Measurements from ENCODE around the gene GNG4.
"Not testable (repeated sequence)": the region's sequence is repeated elsewhere in the genome, so short reads cannot be mapped to it uniquely, and the experiment has no call there.

The GNG4 gene

GRCh38 chr1:235624721-235625333 lies 24.8 kb downstream of the GNG4 start:
- no peak for DNase-seq (ENCODE audit: low read depth)

GRCh38 chr1:235622936-235623779 lies 26.4 kb downstream of the GNG4 start:
- no peak for DNase-seq (ENCODE audit: low read depth)

GRCh38 chr1:235619149-235619548 lies 30.4 kb downstream of the GNG4 start:
- DNase-seq (ENCODE audit: low read depth) = not testable (repeated sequence)

- no peak for DNase-seq (ENCODE audit: low read depth)
Measured at GRCh38 chr1:235617808-235618207, 31.8 kb downstream of the GNG4 start.

GRCh38 chr1:235617140-235617539 lies 32.4 kb downstream of the GNG4 start:
- DNase-seq (ENCODE audit: low read depth) = no peak

GRCh38 chr1:235614442-235614954 lies 35.1 kb downstream of the GNG4 start:
- no peak for DNase-seq (ENCODE audit: low read depth)

GRCh38 chr1:235613602-235614001 lies 36.0 kb downstream of the GNG4 start:
- no peak for DNase-seq (ENCODE audit: low read depth)

- DNase-seq (ENCODE audit: low read depth) = no peak
Measured at GRCh38 chr1:235612761-235613160, 36.8 kb downstream of the GNG4 start.

- DNase-seq (ENCODE audit: low read depth) = no peak
Measured at GRCh38 chr1:235610157-235610556, 39.4 kb downstream of the GNG4 start.

- DNase-seq (ENCODE audit: low read depth) = no peak
Measured at GRCh38 chr1:235608278-235608677, 41.3 kb downstream of the GNG4 start.

GRCh38 chr1:235607284-235607683 lies 42.3 kb downstream of the GNG4 start:
- no peak for DNase-seq (ENCODE audit: low read depth)

GRCh38 chr1:235601104-235601503 lies 48.5 kb downstream of the GNG4 start:
- no peak for DNase-seq (ENCODE audit: low read depth)

- DNase-seq (ENCODE audit: low read depth) = no peak
Measured at GRCh38 chr1:235599536-235599935, 50.0 kb downstream of the GNG4 start.

GRCh38 chr1:235597867-235598553 lies 51.6 kb downstream of the GNG4 start:
- DNase-seq (ENCODE audit: low read depth) = no peak

- no peak for DNase-seq (ENCODE audit: low read depth)
Measured at GRCh38 chr1:235595079-235595478, 54.5 kb downstream of the GNG4 start.

GRCh38 chr1:235594281-235594895 lies 55.2 kb downstream of the GNG4 start:
- DNase-seq (ENCODE audit: low read depth) = not testable (repeated sequence)

GRCh38 chr1:235588916-235589515 lies 60.6 kb downstream of the GNG4 start:
- no peak for DNase-seq (ENCODE audit: low read depth)

- no peak for DNase-seq (ENCODE audit: low read depth)
Measured at GRCh38 chr1:235588156-235588555, 61.4 kb downstream of the GNG4 start.

- no peak for DNase-seq (ENCODE audit: low read depth)
Measured at GRCh38 chr1:235586992-235587391, 62.6 kb downstream of the GNG4 start.

GRCh38 chr1:235586413-235586812 lies 63.2 kb downstream of the GNG4 start:
- DNase-seq (ENCODE audit: low read depth) = no peak

- DNase-seq (ENCODE audit: low read depth) = no peak
Measured at GRCh38 chr1:235584973-235585372, 64.6 kb downstream of the GNG4 start.

GRCh38 chr1:235583511-235584001 lies 66.0 kb downstream of the GNG4 start:
- DNase-seq (ENCODE audit: low read depth) = no peak

Measured in stimulated activated CD8-positive, alpha-beta memory T cell treated with anti-CD3 and anti-CD28 coated beads, Interleukin-15, amount 100 ng/mL, for 24 hours (primary cell).